Small intestine (tissue), 7 donors: ENCODE data around the gene GJA4. TPM values are rescaled to one million over a fixed set of nuclear protein-coding genes. Genes with fewer than 3 reads are reported as not detected.
"Not testable (repeated sequence)": the region's sequence is repeated elsewhere in the genome, so short reads cannot be mapped to it uniquely, and the experiment has no call there.

Experiments
- DNase-seq, 2 donors: peaks; one replicate each; pipeline versions ENCODE4 v3.0.0 to v3.0.0-alpha.2; 2013
- FAIRE-seq: peaks from 2 replicates; lab custom pipeline; 2012; peaks lifted over from hg19 to GRCh38; lab: Jason Lieb, UNC
- H3K27ac ChIP-seq, 3 donors: one replicate each; pipeline ENCODE4 v1.5.1; 2013; ENCODE audit warnings: low read length in 2 of 3, mild to moderate bottlenecking in 2 of 3, control low read depth in 1 of 3, inconsistent platforms in 1 of 3, low read depth in 1 of 3, moderate library complexity in 1 of 3
- H3K27me3 ChIP-seq, 3 donors: one replicate each; pipeline ENCODE4 v1.6.1; 2013; ENCODE audit warnings: low read length in 3 of 3, inconsistent platforms in 1 of 3; ENCODE audit not compliant: control insufficient read depth in 3 of 3, insufficient read depth in 3 of 3
- H3K36me3 ChIP-seq, 3 donors: one replicate each; pipeline ENCODE4 v1.6.1; 2013; ENCODE audit warnings: low read length in 3 of 3, inconsistent platforms in 1 of 3, low read depth in 1 of 3, mild to moderate bottlenecking in 1 of 3, moderate library complexity in 1 of 3; ENCODE audit not compliant: control insufficient read depth in 3 of 3, insufficient read depth in 2 of 3
- H3K4me1 ChIP-seq, 3 donors: one replicate each; pipeline ENCODE4 v1.6.1; 2013; ENCODE audit warnings: low read length in 2 of 3, inconsistent platforms in 1 of 3, low read depth in 1 of 3, mild to moderate bottlenecking in 1 of 3, moderate library complexity in 1 of 3; ENCODE audit not compliant: control insufficient read depth in 3 of 3, insufficient read depth in 2 of 3
- H3K4me3 ChIP-seq, 3 donors: one replicate each; pipeline ENCODE4 v1.5.1; 2013; ENCODE audit warnings: low read length in 3 of 3, control low read depth in 1 of 3, inconsistent platforms in 1 of 3, low read depth in 1 of 3, mild to moderate bottlenecking in 1 of 3, moderate library complexity in 1 of 3
- H3K9me3 ChIP-seq, 2 donors: one replicate each; pipeline ENCODE4 v1.6.1; 2013; ENCODE audit warnings: low read depth in 1 of 2, low read length in 1 of 2; ENCODE audit not compliant: control insufficient read depth in 2 of 2, insufficient read depth in 1 of 2
- WGBS, 3 donors: extraction: QIAGEN DNeasy Blood & Tissue Kit; methylation state at CpG; one replicate each; pipeline ENCODE4 v1.1.7; 2013; 5-methylcytosine and 5-hydroxymethylcytosine counted together
- polyA plus RNA-seq, 4 donors: library from polyadenylated mRNA; stranded (reverse) in 3 of 4; unstranded in 1 of 4; fragments of 200-250 nt in 3 of 4; fragments of 120-200 nt in 1 of 4; gene quantifications; one replicate each; pipeline versions ENCODE4 v1.2.1 to v1.2.3, GENCODE V29; 2013
- donor health status: healthy with polysubstance abuse.
- donor health status: control.
- donor health status: control.
- donor health status: Bipolar disorder and iron deficiency.
- donor health status: healthy.

Gene GJA4
- polyA plus RNA-seq, 4 donors: 0.81 to 16.8 (median 5.8) TPM; not detected in 1

- FAIRE-seq (no peak), DNase-seq (no peak)
- H3K27ac ChIP-seq: no peak overlapping the region
- H3K4me3 ChIP-seq: no peak overlapping the region
- no peaks in the 10 kb centered on the region for H3K9me3 ChIP-seq
- H3K4me1 ChIP-seq: no peaks in the 10 kb centered on the region
- 88 to 98% (median 95%) methylated on average over 3 of the region's 3 CpGs for WGBS, 3 donors
- no peaks in the 10 kb centered on the region for H3K36me3 ChIP-seq
- H3K27me3 ChIP-seq: no peaks in the 10 kb centered on the region
These were observed 11.0 kb downstream of the GJA4 start for GRCh38 chr1:34803770-34804169.

GRCh38 chr1:34806396-34806795 lies 13.6 kb downstream of the GJA4 start:
- Histone ChIP-seq H3K9me3 (no peaks in the 10 kb centered on the region), H3K27me3 (no peaks in the 10 kb centered on the region), H3K4me1 (no peaks in the 10 kb centered on the region), H3K27ac (no peak overlapping the region), H3K4me3 (no peak overlapping the region), H3K36me3 (no peaks in the 10 kb centered on the region)
- DNase-seq (no peak), FAIRE-seq (no peak)
- WGBS, 3 donors: 69 to 82% (median 78%) methylated on average over 3 of the region's 3 CpGs

GRCh38 chr1:34808051-34808810 lies 15.4 kb downstream of the GJA4 start:
- DNase-seq (no peak), FAIRE-seq (no peak)
- no peak overlapping the region for H3K4me3 ChIP-seq
- WGBS, 3 donors: 85 to 88% (median 88%) methylated on average over 9 of the region's 9 CpGs
- no peak overlapping the region for H3K27ac ChIP-seq
- no peaks in the 10 kb centered on the region for H3K9me3 ChIP-seq
- no peaks in the 10 kb centered on the region for H3K27me3 ChIP-seq
- H3K36me3 ChIP-seq: no peaks in the 10 kb centered on the region
- H3K4me1 ChIP-seq: no peaks in the 10 kb centered on the region

- not testable (repeated sequence) for H3K27ac ChIP-seq, DNase-seq, FAIRE-seq, H3K36me3 ChIP-seq, H3K27me3 ChIP-seq, H3K4me1 ChIP-seq, H3K9me3 ChIP-seq, H3K4me3 ChIP-seq
- WGBS, 3 donors: 90 to 96% (median 91%) methylated on average over 3 of the region's 3 CpGs
These were observed 18.0 kb downstream of the GJA4 start for GRCh38 chr1:34810781-34811180.

GRCh38 chr1:34816332-34816731 lies 23.5 kb downstream of the GJA4 start:
- no peak for FAIRE-seq
- Histone ChIP-seq H3K36me3 (no peaks in the 10 kb centered on the region), H3K27me3 (no peaks in the 10 kb centered on the region), H3K27ac (no peak overlapping the region), H3K4me1 (no peaks in the 10 kb centered on the region), H3K4me3 (no peak overlapping the region), H3K9me3 (no peaks in the 10 kb centered on the region)
- DNase-seq: no peak

GRCh38 chr1:34816778-34817177 lies 24.0 kb downstream of the GJA4 start:
- H3K4me1 ChIP-seq: no peaks in the 10 kb centered on the region
- H3K27ac ChIP-seq: no peak overlapping the region
- 66 to 75% (median 67%) methylated on average over 3 of the region's 3 CpGs for WGBS, 3 donors
- H3K27me3 ChIP-seq: no peaks in the 10 kb centered on the region
- H3K9me3 ChIP-seq: no peaks in the 10 kb centered on the region
- no peaks in the 10 kb centered on the region for H3K36me3 ChIP-seq
- FAIRE-seq (no peak), DNase-seq (no peak)
- H3K4me3 ChIP-seq: no peak overlapping the region

GRCh38 chr1:34818862-34819261 lies 26.1 kb downstream of the GJA4 start:
- WGBS, 3 donors: 96 to 100% (median 97%) methylated on average over 2 of the region's 2 CpGs
- H3K27ac ChIP-seq, H3K4me1 ChIP-seq, FAIRE-seq, H3K36me3 ChIP-seq, H3K9me3 ChIP-seq, DNase-seq, H3K27me3 ChIP-seq, H3K4me3 ChIP-seq: not testable (repeated sequence)

GRCh38 chr1:34822202-34822601 lies 29.4 kb downstream of the GJA4 start:
- Histone ChIP-seq H3K27me3 (no peaks in the 10 kb centered on the region), H3K27ac (no peak overlapping the region), H3K36me3 (no peaks in the 10 kb centered on the region), H3K4me1 (peaks cover 0 to 6% (median 0%) of the 10 kb centered on the region in 3 donors), H3K9me3 (no peaks in the 10 kb centered on the region), H3K4me3 (no peak overlapping the region)
- WGBS, 3 donors: 79 to 82% (median 81%) methylated on average over 3 of the region's 3 CpGs
- DNase-seq (no peak), FAIRE-seq (no peak)
